Activated naive CD4-positive, alpha-beta T cell treated with anti-CD3 and anti-CD28 coated beads, Interleukin-2, amount 10 ng/mL, durations not matched to agents 7 days and 5 days (primary cell): ENCODE results near the gene IKZF4.
"Not testable (repeated sequence)": the region's sequence is repeated elsewhere in the genome, so short reads cannot be mapped to it uniquely, and the experiment has no call there.

Source experiments
- CTCF ChIA-PET: fragments of 350-600 bp; sonication (Branson Sonifier 250); formaldehyde crosslinking; loops from one replicate; lab custom pipeline; 2021; ENCODE audit warnings: antibody characterized with exemption; lab: Charles Lee
- DNase-seq: peaks from one replicate; pipeline ENCODE4 v3.0.0-alpha.2; 2020
- H3K27ac Mint-ChIP-seq: one replicate; pipeline ENCODE4 v1.8.0; 2021; ENCODE audit warnings: mild to moderate bottlenecking, moderate library complexity, mixed read lengths
- H3K27me3 Mint-ChIP-seq: one replicate; pipeline ENCODE4 v1.8.0; 2021; ENCODE audit warnings: mild to moderate bottlenecking, mixed read lengths
- H3K36me3 Mint-ChIP-seq: one replicate; pipeline ENCODE4 v1.8.0; 2021; ENCODE audit warnings: mixed read lengths
- H3K4me1 Mint-ChIP-seq: one replicate; pipeline ENCODE4 v1.8.0; 2021; ENCODE audit warnings: mixed read lengths
- H3K4me3 Mint-ChIP-seq: one replicate; pipeline ENCODE4 v1.8.0; 2021; ENCODE audit warnings: mild to moderate bottlenecking, moderate library complexity, mixed read lengths
- H3K9me3 Mint-ChIP-seq: one replicate; pipeline ENCODE4 v1.8.0; 2021; ENCODE audit warnings: mixed read lengths

IKZF4 gene

GRCh38 chr12:55985341-55985740, 35.5 kb upstream of the IKZF4 start:
- no peak for DNase-seq
- H3K27me3 Mint-ChIP-seq = no peaks in the 10 kb centered on the region
- CTCF ChIA-PET = interaction anchor here (1.0 to 2.0 kb wide), 4 partner anchors 10 to 47 kb away, joined by 3 to 17 read pairs (median 6); partner anchors contain the start of gene RAB5B
- H3K27ac Mint-ChIP-seq = no peak overlapping the region
- H3K36me3 Mint-ChIP-seq = peaks cover 39% of the 10 kb centered on the region
- H3K4me3 Mint-ChIP-seq = no peak overlapping the region
- no peaks in the 10 kb centered on the region for H3K4me1 Mint-ChIP-seq
- no peaks in the 10 kb centered on the region for H3K9me3 Mint-ChIP-seq

GRCh38 chr12:55985976-55986375, 34.9 kb upstream of the IKZF4 start:
- CTCF ChIA-PET = interaction anchor here (1.0 to 2.0 kb wide), 4 partner anchors 10 to 47 kb away, joined by 3 to 17 read pairs (median 3); no protein-coding TSS in a partner anchor
- H3K4me1 Mint-ChIP-seq, H3K27ac Mint-ChIP-seq, H3K27me3 Mint-ChIP-seq, H3K4me3 Mint-ChIP-seq, DNase-seq, H3K9me3 Mint-ChIP-seq: not testable (repeated sequence)
- H3K36me3 Mint-ChIP-seq = peaks cover 45% of the 10 kb centered on the region

- Mint-ChIP-seq H3K4me1 (peaks cover 5% of the 10 kb centered on the region), H3K27ac (no peak overlapping the region), H3K4me3 (no peak overlapping the region), H3K36me3 (peaks cover 54% of the 10 kb centered on the region), H3K27me3 (no peaks in the 10 kb centered on the region), H3K9me3 (no peaks in the 10 kb centered on the region)
- no peak for DNase-seq
- CTCF ChIA-PET = interaction anchor here (1.5 to 7.3 kb wide), 3 partner anchors 18 to 49 kb away, joined by 3 to 128 read pairs (median 3); no protein-coding TSS in a partner anchor
These were observed 29.7 kb upstream of the IKZF4 start for GRCh38 chr12:55991110-55991509.

- CTCF ChIA-PET = interaction anchor here (7.3 kb wide), 1 partner anchor 33 kb away, joined by 128 read pairs; no protein-coding TSS in a partner anchor
These were observed 27.5 kb upstream of the IKZF4 start for GRCh38 chr12:55993230-55993853.

GRCh38 chr12:55995366-55995765, 25.5 kb upstream of the IKZF4 start:
- H3K27me3 Mint-ChIP-seq = peaks cover 30% of the 10 kb centered on the region
- H3K27ac Mint-ChIP-seq = peak overlapping the region; percentile 11
- CTCF ChIA-PET = interaction anchor here (0.7 to 7.3 kb wide), 21 partner anchors 10 to 268 kb away, joined by 3 to 128 read pairs (median 7); partner anchors contain the start of genes RAB5B, RPL41, SMARCC2 and ZC3H10

More at GRCh38 chr12:55993230-55993853, 27.5 kb upstream of the IKZF4 start:
- Mint-ChIP-seq H3K4me1 (peaks cover 24% of the 10 kb centered on the region), H3K4me3 (no peak overlapping the region), H3K27ac (peak overlapping the region; percentile 11), H3K27me3 (peaks cover 16% of the 10 kb centered on the region), H3K9me3 (no peaks in the 10 kb centered on the region), H3K36me3 (peaks cover 48% of the 10 kb centered on the region)
- no peak for DNase-seq

GRCh38 chr12:55996201-55996714, 24.6 kb upstream of the IKZF4 start:
- DNase-seq = peak; percentile 77
- H3K9me3 Mint-ChIP-seq = no peaks in the 10 kb centered on the region

More at GRCh38 chr12:55995366-55995765, 25.5 kb upstream of the IKZF4 start:
- peaks cover 35% of the 10 kb centered on the region for H3K4me1 Mint-ChIP-seq
- no peak for DNase-seq
- H3K4me3 Mint-ChIP-seq = no peak overlapping the region
- no peaks in the 10 kb centered on the region for H3K9me3 Mint-ChIP-seq
- peaks cover 39% of the 10 kb centered on the region for H3K36me3 Mint-ChIP-seq

GRCh38 chr12:55996715-55997534, 23.9 kb upstream of the IKZF4 start, which contains the start of gene SUOX:
SUOX (plus strand) TSS chr12:55997276; CDS start chr12:56002222, 4,946 bp downstream.
- Mint-ChIP-seq H3K36me3 (peaks cover 24% of the 10 kb centered on the region), H3K4me1 (peaks cover 35% of the 10 kb centered on the region), H3K27ac (peak within 1 kb of the TSS; percentile 42), H3K9me3 (no peaks in the 10 kb centered on the region), H3K27me3 (peaks cover 30% of the 10 kb centered on the region), H3K4me3 (peak within 1 kb of the TSS; percentile 57)
- DNase-seq = peak; percentile 54
- CTCF ChIA-PET = interaction anchor here (0.7 to 7.3 kb wide), 20 partner anchors 10 to 327 kb away, joined by 3 to 128 read pairs (median 6); partner anchors contain the start of genes IKZF4, RAB5B, RPL41 and ZC3H10

More at GRCh38 chr12:55996201-55996714, 24.6 kb upstream of the IKZF4 start:
- Mint-ChIP-seq H3K36me3 (peaks cover 30% of the 10 kb centered on the region), H3K27me3 (peaks cover 30% of the 10 kb centered on the region), H3K4me3 (peak overlapping the region; percentile 57), H3K4me1 (peaks cover 35% of the 10 kb centered on the region), H3K27ac (peak overlapping the region; percentile 42)
- CTCF ChIA-PET = interaction anchor here (0.7 to 7.3 kb wide), 28 partner anchors 9 to 267 kb away, joined by 3 to 128 read pairs (median 5); partner anchors contain the start of genes IKZF4, RAB5B, RPL41 and SMARCC2

- Mint-ChIP-seq H3K27ac (no peak overlapping the region), H3K9me3 (no peaks in the 10 kb centered on the region), H3K4me1 (peaks cover 35% of the 10 kb centered on the region), H3K27me3 (peaks cover 30% of the 10 kb centered on the region), H3K4me3 (peak overlapping the region; percentile 56), H3K36me3 (peaks cover 18% of the 10 kb centered on the region)
- DNase-seq = no peak
- CTCF ChIA-PET = interaction anchor here (0.7 to 7.3 kb wide), 9 partner anchors 10 to 327 kb away, joined by 3 to 128 read pairs (median 8); partner anchors contain the start of genes IKZF4 and RAB5B
These were observed 23.3 kb upstream of the IKZF4 start for GRCh38 chr12:55997535-55997859.

GRCh38 chr12:55999522-55999921, 21.3 kb upstream of the IKZF4 start:
- H3K4me3 Mint-ChIP-seq, H3K36me3 Mint-ChIP-seq, H3K9me3 Mint-ChIP-seq: not testable (repeated sequence)
- DNase-seq = peak; percentile 29
- CTCF ChIA-PET = interaction anchor here (2.4 kb wide), 1 partner anchor 30 kb away, joined by 19 read pairs; no protein-coding TSS in a partner anchor
- Mint-ChIP-seq H3K4me1 (peaks cover 33% of the 10 kb centered on the region), H3K27me3 (peaks cover 33% of the 10 kb centered on the region), H3K27ac (peak overlapping the region; percentile 28)

- H3K4me1 Mint-ChIP-seq = peaks cover 35% of the 10 kb centered on the region
- H3K9me3 Mint-ChIP-seq, H3K4me3 Mint-ChIP-seq, DNase-seq, H3K36me3 Mint-ChIP-seq, H3K27ac Mint-ChIP-seq: not testable (repeated sequence)
- CTCF ChIA-PET = interaction anchor here (2.4 kb wide), 1 partner anchor 29 kb away, joined by 19 read pairs; no protein-coding TSS in a partner anchor
- H3K27me3 Mint-ChIP-seq = peaks cover 34% of the 10 kb centered on the region
These were observed 20.8 kb upstream of the IKZF4 start for GRCh38 chr12:55999999-56000540.

- Mint-ChIP-seq H3K4me1 (peaks cover 40% of the 10 kb centered on the region), H3K9me3 (no peaks in the 10 kb centered on the region), H3K36me3 (peaks cover 7% of the 10 kb centered on the region), H3K27ac (no peak overlapping the region), H3K4me3 (no peak overlapping the region), H3K27me3 (peaks cover 34% of the 10 kb centered on the region)
- CTCF ChIA-PET = interaction anchor here (1.5 kb wide), 1 partner anchor 27 kb away, joined by 5 read pairs; no protein-coding TSS in a partner anchor
- no peak for DNase-seq
These were observed 19.2 kb upstream of the IKZF4 start for GRCh38 chr12:56001487-56002100.

- peaks cover 22% of the 10 kb centered on the region for H3K27me3 Mint-ChIP-seq
- H3K4me3 Mint-ChIP-seq, H3K27ac Mint-ChIP-seq, H3K9me3 Mint-ChIP-seq, DNase-seq, H3K36me3 Mint-ChIP-seq: not testable (repeated sequence)
- H3K4me1 Mint-ChIP-seq = peaks cover 38% of the 10 kb centered on the region
- CTCF ChIA-PET = interaction anchor here (0.7 kb wide), 1 partner anchor 112 kb away, joined by 3 read pairs; no protein-coding TSS in a partner anchor
These were observed 17.5 kb upstream of the IKZF4 start for GRCh38 chr12:56003376-56003775.

- Mint-ChIP-seq H3K27me3 (peaks cover 14% of the 10 kb centered on the region), H3K27ac (no peak overlapping the region), H3K36me3 (peaks cover 7% of the 10 kb centered on the region), H3K4me1 (peaks cover 39% of the 10 kb centered on the region), H3K4me3 (no peak overlapping the region), H3K9me3 (no peaks in the 10 kb centered on the region)
- no peak for DNase-seq
- CTCF ChIA-PET = no interaction called here
These were observed 16.6 kb upstream of the IKZF4 start for GRCh38 chr12:56004211-56004610.
